Fibroblast of skin of left biceps (primary cell): Measurements from ENCODE around the gene HIVEP2.
A peak's percentile ranks its signal among the peaks of the same experiment; 100 is the strongest.

Source experiments
- DNase-seq, 2 experiments: peaks; one replicate each; pipeline ENCODE4 v3.0.0-alpha.2; 2013; ENCODE audit warnings: low read depth in 2 of 2

Gene HIVEP2

DNA sequence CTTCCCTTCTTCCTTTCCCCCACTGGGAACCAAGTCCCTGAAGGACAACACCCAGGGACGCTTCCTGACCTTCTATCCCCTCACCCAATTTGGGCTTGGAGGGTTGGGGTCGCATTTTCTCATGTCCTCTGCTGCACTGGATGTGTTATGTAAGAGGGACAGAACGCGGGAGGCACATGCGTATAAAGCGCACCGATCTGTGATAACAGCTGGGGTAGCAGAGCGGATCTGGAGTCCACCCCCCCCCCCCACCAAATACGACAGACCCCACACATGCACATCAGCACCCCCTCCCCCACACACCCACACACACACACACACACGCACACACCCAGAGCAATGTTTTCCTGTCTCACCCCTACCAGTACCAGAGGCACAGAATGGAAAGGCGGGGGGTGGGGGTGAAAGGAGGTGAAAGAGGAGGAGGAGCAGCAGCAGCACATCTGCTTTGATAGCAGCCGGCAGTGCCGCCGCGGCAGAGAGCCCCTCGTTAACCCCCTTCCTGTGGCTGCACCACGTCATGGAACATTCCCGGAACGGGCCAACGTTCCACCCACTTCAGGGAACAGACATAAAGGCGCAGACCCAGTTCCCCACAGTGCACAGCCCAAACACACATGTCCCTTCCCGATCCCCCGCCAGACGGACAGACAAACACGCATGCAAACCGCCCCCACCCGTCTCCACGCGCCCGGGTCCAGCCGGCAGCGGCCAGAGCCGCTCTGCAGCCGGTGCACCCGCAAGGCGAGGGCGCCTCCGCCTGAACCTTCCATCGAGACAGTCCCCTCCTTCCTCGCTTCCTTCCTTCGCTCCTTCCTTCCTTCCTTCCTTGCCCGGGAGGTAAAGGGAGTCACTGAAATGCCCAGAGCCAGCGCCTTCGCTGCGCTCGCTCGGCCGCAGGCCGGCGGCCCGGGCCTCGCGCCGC, 590 bp downstream of the HIVEP2 start:
- peak; percentile 76 for DNase-seq

DNA sequence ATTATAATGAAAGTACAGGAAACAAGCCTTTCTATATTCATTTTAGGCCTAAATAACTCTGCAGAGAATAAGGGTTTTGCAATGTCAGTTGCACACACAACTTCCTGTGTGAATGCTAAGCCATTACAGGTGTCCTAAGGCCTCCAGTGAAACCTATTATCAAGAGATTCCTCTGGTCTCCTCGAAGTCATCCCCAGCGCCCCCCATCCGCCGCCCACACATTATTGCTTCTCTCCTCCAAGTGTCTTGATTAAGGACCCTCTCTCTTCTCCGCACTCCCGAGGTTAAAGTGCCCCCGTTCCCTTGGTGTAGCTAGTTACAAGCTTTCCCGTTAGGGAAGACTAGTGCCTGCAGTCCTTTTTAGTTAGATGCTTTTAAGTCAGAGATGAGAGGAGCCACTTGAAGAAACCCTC, 1.3 kb downstream of the HIVEP2 start:
- DNase-seq, result no peak

DNA sequence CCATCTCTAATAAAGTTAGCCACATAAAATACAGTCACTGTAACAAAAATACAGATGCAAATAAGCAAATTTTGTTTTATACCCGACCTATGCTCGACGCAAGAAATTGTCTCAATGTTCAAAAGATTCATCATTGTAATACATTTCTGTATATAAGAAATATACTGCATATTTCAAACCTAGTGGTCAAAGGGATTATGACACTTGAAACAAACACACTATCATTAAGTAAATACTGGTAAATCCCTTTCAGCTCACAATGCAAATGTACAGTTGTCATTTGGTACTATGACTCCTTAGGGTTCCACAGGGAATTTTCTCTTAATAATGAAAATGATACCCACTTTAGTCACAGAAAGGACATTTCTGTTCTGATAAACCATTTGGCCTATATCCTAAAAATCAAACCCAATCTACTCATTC, 2.2 kb downstream of the HIVEP2 start:
- no peak for DNase-seq

DNA sequence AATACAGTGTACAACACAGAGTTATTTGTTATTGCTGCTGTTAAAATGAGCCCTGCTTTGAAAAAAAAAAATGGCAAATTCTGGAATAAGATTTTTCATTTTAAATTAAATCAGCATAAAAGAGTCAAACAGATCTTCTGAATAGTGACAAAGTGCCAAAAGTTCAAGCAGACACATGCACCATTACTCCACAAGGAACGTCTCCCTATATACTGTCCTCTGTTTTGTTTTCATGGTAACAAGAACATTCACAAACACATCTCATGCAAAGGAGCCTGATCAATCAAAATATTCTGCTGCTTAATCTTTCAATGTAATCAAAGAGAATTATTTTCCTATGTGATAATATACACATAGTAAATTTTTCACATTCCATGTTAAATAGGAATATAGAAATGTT, 2.7 kb downstream of the HIVEP2 start:
- DNase-seq, result no peak

DNA sequence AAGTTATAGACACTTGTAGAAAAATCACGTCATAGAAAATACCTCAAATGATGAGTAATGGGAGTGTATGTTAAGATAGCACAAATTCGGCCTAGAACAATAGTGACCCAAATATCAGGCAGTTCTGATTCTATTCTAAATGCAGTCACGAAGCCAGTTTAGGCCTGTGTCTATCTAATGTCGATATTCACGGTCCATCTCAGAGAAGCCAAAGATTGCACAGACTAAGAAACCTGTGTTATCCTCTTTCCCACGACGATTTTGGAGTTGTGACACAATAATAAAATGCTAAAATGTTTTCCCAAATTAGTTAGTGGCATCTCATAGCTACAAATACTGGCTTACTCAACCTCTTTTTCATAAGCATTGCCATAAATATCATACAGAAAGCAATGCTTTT, 4.0 kb downstream of the HIVEP2 start:
- DNase-seq, result no peak

DNA sequence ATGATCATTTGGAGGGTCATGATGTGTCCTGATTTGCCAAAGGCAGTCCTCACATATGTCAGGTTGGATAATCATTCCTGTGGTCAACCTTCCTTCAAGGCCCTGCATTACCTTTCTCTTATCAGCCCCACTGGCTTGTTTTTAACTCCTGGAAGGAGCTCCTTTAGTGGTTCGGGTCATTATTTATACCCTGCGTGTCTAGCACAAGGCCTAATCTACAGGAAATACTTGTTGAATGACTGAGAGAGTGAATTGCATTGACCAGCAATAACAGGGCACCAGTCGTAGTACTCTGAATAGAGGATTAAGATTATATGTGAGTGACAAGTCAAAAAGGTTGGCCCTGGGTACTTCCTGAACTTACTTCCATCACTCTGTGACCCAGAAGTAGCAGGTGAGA, 4.5 kb downstream of the HIVEP2 start:
- DNase-seq, result no peak

DNA sequence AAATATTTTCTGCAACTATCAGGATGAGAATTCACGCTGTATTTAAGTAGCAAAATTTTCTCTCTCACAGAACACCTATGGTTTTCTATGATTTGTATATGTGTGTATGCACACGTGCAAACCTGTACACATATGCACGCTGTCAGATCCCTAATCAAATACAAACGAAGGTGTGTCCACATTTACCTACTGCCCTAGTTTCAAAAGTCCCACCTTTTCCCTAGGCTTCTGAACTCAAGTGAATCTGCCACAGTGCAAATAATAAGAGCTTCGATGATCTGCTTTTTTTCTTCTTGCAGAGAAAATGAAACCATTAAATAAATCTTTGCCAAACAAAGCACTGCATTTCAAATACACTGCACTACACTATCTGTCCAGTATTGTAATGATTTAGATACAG, 6.5 kb downstream of the HIVEP2 start:
- no peak for DNase-seq

DNA sequence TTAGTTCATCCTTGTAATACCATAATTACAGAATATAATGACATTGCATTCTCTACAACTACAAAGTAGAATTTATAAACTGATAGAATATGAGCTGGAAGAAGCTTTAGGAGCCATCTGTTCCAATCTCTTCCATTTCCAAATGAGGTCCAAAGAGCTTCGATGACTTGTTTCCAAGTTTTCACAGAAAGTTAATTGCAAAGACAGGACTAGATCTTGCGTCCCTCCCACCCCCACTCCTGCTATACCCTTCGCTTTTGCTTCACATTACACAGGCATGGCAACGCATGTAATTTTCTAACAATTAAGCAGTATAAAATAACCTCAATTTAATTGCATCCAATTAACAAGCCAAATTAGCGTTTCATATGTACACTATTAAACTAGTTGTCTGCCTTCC, 7.0 kb downstream of the HIVEP2 start:
- no peak for DNase-seq

DNA sequence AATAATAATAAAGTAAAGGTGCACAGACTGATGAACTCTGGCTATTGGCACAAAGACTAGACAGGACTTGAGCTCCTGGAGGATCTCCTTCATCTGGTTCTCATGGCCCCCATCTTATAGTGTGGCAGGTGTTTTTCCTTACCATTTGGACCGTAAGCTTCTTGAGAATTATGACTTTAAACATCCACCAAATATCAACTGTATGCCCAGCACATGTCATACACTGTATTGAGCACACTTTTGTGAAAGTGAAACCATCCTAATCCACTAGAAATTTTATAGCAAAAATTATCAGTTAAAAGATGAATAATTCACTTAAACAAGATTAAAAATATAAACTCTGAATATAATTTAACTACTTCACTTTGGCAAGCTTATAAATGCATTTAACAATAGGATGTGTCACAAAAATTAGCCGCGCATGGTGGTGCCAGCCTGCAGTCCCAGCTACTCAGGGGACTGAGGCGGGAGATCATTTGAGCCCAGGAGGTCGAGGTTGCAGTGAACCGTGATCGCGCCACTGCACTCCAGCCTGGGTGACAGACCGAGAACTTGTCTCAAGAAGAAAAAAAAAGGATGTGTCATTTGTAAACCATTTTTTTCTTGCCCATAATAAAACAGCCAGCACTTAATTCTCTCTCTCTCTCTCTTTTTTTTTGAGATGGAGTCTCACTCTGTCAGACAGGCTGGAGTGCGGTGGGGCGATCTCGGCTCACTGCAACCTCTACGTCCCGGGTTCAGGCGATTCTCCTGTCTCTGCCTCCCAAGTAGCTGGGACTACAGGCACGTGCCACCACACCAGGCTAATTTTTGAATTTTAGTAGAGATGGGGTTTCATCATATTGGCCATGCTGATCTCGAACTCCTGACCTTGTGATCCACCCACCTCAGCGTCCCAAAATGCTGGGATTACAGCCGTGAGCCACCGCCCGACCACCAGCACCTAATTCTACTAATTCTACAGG, 9.1 kb downstream of the HIVEP2 start:
- DNase-seq, result no peak

DNA sequence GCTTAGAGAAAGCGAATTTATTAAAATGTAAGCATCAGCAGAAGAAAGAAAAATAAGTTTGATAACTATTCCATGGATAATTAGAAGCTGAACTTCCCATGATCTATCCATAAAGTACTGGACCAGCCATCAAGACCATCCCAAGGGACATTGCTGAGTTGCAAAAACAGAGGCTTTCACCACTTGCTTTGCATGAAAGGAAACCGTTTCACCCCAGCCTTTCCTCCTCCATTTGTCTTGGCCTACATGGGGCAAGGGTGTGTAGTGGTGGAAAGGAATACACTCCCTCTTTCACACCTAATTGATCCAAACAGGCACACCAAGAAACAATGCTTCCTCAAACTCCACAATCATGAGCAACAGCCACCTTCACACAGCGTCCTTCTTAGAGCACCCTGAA, 10.4 kb downstream of the HIVEP2 start:
- no peak for DNase-seq

DNA sequence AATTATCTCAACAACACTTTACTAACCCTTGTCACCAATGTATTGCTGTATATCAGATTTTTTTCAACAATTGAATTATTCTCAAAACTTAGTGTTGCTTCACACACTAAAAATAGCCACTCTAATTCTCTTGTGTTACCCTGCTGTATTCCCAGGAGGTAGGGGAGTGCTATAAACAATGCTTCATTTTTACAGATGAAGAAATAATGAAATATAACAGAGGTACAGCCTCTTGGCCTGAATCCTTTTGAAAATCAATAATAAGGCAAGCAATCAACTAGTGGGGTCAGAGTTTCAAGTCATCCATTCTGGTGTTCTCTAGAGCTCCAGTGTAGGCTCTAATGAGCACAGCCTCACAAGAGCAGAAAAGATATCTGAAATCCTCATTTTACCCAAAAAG, 10.9 kb downstream of the HIVEP2 start:
- no peak for DNase-seq

DNA sequence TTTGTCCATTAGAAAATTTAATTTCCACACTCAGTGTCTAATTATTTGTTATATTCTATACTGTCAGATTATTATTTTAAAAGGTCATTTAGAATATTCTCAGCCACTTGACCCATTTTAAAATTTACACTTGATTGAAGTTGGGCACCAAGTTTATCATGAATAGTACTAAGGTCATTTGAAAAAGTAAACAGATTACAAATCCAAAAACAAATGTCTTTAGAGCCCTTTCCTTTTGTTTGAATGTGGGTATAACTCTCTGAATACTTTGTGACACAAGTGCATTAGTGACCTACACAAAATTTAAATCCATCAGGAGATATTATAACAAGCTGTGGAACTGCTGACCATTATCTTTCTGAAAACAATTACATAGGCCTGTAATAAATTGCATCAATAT, 11.3 kb downstream of the HIVEP2 start:
- no peak for DNase-seq

DNA sequence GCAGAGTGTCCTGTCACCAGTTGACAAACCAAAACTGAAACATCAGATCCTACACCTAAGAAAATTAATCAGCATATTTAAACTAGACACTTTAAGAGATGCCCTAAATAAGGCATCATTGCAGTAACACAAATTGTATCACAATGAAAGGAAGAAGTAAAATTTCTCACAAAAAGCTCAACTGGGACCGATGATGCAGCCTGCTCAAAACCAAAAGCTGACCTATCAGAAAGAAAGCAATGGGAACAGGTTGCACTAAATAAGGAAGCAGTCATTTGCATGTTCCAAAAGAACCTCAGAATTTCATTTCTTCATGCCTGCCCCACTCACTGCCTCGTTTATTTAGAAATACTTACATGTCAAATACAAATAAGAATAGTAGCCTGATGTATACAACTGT, 12.1 kb downstream of the HIVEP2 start:
- DNase-seq, result no peak

DNA sequence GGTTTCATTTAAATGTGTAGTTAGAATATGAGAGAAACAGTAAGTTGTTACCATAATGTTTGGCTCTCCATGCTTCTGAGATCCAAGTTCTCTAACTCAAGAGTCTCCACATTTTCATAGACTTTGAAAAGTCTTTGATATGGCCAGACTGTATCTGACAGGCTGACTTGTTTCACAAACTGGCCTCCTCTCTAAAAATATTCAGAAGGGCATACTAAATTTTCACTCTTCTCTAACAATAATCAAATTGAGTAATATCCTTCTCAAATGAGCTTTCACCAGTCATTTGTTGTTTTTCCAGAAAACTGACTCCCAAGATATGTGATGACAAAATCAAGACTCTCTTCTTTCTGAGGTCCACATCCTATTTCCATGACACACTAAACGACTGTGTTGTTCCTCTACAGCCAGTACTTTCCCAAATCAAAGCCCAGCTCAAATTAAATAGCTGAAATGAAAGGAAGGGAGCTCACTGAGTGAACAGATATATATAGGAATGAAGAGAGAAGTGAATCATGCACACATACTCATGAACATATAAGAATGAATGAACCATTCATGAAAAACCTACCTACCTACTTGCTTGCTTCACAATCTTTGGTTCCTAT, 15.1 kb downstream of the HIVEP2 start:
- no peak for DNase-seq

DNA sequence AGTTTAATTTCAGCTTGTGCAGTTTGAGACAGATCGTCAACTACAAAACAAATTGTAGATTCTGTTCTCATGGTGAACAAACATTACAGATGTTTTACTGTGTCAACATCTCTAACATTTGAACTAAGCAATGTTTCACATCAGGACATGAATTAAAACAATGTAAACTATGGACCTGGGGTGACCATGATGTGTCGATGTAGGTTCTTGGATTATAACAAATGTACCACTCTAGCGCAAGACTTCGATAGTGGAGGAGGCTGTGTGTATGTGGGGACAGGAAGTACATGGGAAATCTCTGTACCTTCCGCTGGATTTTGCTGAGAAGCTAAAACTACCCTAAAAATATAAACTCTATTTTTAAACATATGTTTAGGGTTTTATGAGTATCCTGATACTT, 17.1 kb downstream of the HIVEP2 start:
- no peak for DNase-seq

DNA sequence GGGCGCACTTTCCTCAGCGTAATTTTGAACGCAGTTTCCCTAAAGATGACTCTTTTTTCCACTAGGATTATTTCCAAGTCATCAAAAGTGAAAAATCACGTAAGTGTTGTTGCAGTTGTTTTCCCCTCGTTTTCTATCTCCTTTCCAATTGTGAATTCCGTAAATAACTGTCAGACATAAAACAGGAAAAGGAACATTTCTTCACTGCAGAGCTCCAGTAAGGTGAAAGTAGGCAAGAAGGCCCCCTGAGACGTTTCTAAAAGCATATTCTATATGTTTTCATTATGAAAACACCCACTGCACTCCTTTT, 17.8 kb downstream of the HIVEP2 start:
- DNase-seq, result no peak

DNA sequence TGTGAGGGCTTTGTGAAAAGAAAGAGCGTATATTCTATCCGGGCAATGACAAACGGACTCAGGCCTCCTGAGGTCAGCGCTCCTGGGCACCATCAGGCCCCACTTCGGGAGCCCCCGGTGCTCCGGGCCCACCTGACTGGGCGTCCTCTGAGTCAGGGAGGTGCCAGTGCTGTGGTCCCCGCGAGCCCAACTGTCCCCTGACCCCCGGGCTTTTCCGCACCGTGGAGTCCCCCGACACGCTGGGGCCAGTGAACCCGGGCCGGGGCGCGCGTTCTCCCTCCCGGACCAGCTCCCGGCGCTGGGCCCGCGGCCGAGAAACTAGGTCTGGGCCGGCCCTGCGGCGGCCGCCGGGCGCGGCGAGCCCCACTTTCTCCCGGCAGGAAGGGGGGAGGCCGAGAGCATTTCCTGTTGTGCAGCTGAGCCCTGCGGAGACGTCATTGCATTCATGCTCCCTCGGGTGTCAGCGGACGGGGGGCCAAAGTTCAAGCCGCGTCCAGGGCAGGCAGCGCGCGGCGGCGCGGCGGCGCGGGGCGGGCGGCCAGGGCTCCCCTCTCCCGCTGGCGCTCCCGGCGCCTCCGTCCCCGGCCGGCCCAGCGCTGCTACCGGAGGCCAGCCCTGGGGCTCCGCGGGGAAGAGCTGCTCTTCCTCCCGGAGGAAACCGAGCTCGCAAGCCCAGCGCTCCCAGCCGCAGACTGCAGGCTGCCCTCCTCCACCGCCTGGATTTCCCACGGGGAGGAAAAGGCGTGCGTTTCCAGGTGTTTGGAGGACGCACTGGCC, 18.3 kb downstream of the HIVEP2 start:
- DNase-seq, result peak in 1 of 2 experiments; percentile 24

DNA sequence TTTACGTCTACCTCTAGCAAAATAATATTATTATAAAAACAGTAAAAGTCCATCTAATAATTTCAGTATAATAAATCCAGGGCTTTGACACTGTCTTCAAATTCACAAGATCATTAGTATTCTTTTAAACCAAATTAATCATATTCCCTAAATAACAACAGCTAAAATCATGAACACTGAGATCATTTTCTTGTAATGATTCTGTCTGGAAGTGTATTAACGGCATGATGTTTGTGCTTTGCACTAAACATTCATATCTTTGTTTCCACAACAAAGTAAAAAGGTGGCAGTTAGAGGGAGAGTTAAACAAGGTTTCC, 18.8 kb downstream of the HIVEP2 start:
- no peak for DNase-seq

DNA sequence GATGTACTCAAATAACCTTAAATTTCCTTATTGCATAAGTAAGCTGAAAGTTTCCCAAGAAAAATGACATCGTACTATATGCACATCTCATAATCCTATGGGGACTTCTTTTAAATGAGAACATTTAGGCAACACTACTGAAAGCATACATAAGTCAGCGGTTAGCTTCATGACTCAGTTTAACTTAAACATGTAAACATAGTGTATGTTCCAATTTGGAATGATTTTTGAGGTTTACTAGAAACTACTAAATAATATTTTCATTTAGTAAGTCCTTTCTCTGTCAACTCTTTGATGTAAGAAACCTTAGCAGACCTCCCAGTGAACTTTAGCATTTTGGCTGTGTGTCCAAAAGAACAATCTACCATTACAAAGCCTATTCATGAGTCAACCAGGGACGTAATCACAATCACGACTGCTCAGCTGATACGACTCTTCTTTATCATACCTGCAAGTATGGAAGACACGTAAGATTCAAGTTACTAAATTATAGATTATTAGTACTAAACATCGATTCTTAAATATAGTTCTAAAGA, 19.3 kb downstream of the HIVEP2 start:
- peak in 1 of 2 experiments; percentile 36 for DNase-seq

DNA sequence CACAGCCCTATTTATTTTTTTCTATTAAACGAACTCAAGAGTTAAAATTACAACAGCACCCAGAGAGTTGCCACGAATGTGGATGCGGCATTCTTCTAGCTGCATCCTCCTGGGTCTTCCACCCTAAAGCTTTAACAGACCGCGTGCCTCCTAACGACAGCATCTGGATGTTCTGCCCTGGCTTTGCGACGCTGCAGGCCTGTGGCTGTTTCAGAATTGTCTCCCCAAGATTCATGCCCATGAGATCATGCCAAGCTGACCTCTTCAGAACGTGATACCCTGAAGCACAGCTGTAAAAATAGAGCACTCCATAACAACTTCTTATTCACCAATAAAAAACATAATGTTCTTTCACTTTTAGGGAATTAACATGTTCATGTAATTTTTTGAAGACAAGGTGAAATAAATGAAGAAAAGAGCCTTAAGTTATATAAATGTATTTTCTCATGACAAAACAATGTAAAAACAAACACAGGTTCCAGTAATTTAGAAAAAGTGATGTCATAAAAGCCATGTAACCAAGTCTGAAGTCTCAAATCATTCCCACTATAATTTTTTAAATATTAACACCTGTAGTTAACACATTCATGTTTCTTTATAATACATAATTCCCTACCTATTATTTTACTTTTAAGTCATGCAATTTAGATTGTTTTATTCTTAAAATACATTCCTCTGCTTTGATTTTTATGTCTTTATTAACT, 26.5 kb downstream of the HIVEP2 start:
- DNase-seq, result no peak

DNA sequence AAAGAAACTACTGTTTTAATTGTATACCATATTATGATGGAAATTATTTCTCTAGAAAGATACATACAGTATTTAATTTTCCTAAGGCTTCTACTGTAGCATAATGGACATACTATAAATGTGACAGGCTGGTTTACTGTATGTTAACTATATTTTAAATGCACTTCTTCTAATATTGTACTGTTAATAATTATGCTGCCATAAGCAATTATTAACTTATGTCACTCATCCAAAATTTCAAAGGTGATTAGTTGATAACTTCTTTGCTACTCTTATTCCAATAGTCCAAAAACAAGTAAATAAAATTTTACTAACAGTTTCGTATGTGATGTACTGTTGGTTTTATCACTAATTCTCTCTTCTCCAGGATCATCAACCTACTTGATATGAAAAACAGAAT, 28.1 kb downstream of the HIVEP2 start:
- no peak for DNase-seq
